GM21423 (cell line): Measurements from ENCODE around the gene LRRC7.

ENCODE experiments used
- ATAC-seq: cut with Tn5 transposase; IDR thresholded peaks from one replicate; pipeline ENCODE4 v1.9.1; 2021; ENCODE audit warnings: mild to moderate bottlenecking, moderate library complexity; ENCODE audit not compliant: unreplicated experiment

LRRC7 gene

DNA sequence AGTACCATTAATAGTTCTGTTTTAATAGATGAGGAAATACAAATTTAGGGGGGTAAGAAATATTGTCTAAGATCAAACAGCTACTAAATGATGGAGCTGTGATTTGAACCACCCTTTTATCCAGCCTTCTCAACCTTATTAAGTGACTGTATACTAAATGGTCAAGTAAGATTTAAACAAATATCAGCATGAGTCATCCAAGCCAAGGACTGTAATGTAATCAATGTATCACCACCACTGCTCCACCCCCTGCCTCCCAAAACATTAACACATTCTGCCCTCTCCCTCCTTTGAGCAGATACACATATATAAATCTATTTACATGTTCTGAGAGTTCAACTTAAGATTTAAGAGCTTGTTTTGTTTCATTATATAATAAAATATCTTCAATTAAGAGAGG lies 578.8 kb downstream of the LRRC7 start:
- ATAC-seq = no peak

DNA sequence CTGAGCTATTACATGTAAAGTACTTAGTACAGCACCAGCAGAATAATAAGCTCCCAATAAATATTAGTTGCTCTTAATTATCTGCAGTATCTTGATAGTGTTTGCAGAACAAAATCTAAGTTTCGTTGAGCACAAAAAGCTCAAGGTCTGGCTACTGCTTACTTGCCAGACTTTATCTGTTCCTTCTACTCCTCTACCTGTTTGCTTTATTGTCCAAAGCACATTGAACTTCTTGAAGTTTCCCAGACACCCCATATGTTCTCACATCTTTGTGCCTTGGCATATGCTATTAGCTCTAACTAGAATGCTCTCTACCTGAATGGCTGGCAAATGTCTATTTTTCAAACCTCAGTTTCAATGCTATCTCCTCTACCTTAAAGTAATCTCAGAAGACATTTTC lies 582.7 kb downstream of the LRRC7 start:
- no peak for ATAC-seq

DNA sequence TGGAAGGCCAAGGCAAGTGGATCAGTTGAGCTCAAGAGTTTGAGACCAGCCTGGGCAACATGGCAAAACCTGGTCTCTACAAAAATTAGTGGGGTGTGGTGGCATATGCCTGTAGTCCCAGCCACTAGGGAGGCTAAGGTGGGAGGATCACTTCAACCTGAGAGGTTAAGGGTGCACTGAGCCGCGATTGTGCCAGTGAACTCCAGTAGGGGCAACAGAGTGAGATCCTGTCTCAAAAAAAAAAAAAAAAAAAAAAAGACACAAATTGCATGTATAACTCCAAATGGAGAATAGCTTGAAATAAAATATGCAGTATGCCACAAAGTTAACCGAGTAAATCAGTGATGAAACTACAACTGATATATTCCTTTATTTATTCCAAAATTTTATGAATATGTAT lies 586.0 kb downstream of the LRRC7 start:
- ATAC-seq = no peak

DNA sequence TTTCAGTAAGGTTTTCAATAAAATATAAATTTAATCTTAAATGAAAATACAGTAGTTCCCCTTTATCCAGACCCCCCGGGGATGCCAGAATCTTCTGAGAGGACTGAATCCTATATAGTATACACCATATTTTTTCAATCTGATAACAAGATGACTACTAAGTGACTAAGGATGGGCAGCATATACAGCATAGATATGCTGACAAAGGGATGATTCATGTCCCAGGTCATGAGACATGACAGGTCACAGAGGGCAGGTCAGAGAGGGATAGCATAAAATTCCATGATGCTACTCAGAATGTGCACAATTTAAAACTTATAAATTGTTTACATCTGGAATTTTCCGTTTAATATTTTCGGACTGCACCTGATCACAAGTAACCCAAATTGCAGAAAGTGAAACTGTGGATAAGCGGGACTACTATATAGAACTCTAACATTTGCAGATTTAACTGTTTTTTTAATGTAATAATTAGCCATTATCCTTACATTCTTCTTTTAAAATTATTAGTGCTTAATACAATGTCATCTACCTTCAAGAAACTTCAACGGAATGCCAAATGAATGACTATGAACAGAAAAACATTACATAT lies 588.9 kb downstream of the LRRC7 start:
- no peak for ATAC-seq

DNA sequence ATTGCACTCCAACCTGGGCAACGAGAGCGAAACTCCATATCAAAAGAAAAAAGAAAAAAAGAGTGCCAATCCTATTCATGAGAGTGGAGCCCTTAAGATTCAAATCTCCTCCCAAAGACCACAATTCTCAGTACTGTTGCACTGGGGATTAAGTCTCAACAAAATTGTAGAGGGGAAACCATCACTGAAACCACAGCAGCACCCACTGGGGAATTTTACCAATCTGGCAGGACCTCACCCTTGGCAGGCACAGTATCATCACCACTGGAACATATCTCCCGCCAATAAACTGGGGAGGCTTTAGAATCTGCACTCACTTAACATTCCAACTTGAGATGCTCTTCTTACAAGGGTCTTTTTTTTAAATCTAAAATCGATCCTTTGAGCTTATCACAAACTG lies 596.6 kb downstream of the LRRC7 start:
- ATAC-seq = no peak

DNA sequence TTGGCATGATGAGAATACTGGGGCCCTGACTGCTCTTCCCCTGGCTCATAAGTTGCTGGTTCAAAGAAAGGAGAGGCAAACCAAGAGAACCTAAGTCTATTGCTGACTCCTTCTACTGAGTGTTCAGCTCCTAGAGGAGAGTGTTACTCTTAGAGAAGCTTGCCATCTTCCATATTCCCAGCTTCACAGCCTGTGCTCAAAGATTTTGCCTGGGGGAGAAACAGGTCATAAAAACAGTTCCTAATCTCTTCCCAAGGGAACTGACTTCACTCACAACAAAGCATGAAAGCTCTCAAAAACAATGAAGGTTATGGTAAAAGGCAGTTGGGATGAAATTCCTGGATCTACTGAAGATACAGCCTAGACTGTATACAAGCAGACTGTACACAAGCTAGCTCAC lies 600.6 kb downstream of the LRRC7 start:
- ATAC-seq = no peak

DNA sequence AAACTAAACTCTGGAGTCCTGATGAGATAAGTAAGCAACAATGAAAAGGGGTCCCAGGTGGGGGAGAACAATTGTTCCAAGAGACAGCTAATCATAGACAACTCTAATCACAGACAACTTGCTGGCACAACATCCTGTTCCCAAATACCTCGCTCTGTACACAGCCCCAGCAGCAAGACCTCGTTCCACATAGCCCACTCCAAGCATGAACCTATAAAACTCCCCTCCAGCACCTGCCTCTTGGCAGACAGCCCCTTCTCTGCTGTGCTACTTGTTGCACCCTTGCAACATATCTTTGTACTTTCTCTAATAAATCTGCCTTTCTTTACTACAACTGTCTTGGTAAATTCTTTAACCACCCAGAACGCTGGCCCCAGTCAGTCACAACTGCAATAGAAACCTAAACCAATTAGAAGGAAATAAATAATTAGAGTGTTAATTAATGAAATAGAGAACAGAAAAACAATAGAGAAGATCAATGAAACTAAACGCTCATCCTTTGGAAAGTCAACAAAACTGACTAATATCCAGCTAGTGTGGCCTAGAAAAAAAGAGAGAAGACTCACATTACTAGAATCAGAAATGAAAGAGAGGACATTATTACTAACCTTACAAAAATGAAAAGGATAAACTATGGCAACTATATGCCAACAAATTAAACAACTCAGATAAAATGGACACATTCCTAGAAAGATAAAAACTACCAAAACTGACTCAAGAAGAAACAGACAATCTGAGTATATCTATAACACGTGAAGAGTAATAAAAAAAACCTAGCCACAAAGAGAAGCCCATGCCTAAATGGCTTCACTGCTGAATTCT lies 601.5 kb downstream of the LRRC7 start:
- ATAC-seq = no peak

DNA sequence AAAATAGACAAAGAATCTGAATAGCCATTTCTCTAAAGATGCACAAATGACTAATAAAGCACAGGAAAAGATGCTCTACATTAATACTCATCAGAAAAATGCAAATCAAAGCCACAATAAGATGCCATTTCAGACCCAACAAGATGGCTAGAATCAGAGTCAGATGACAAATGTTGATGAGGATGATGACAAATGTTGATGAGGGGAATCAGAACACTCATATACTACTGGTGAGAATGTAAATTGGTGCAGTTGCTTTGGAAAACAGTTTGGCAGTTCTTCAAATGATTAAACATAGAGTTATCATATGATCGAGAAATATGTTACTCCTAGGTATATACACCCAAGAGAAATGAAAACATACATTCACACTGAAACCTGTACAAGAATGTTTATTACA lies 603.8 kb downstream of the LRRC7 start:
- ATAC-seq = no peak
